Natural killer cell treated with Interleukin-12 subunit alpha and Interleukin-12 subunit beta and Interleukin-15 and Interleukin-18, amount 100 ng/mL, for 72 hours (primary cell): ENCODE data around the gene GLI2. TPM values are rescaled to one million over a fixed set of nuclear protein-coding genes. Genes with fewer than 3 reads are reported as not detected.

ENCODE experiments used
- ATAC-seq, 2 donors: fragments of 150-1000 bp; cut with Tn5 transposase in 1 of 2; sonication (Bioruptor Pico), chemical (Tn5 transposase) in 1 of 2; 2 replicates each; pipeline ENCODE4 v1.10.0; 2021
- DNase-seq: peaks from one replicate; pipeline ENCODE4 v3.0.0; 2022; ENCODE audit warnings: low spot score
- H3K27ac Mint-ChIP-seq, 2 donors: 1 replicate in 1 of 2; 2 replicates in 1 of 2; pipeline ENCODE4 v1.8.0; 2022; ENCODE audit warnings: mixed read lengths in 2 of 2, mild to moderate bottlenecking in 1 of 2, moderate library complexity in 1 of 2
- H3K27me3 Mint-ChIP-seq, 2 donors: 1 replicate in 1 of 2; 2 replicates in 1 of 2; pipeline ENCODE4 v1.8.0; 2022; ENCODE audit warnings: mixed read lengths in 2 of 2
- H3K36me3 Mint-ChIP-seq: one replicate; pipeline ENCODE4 v1.8.0; 2022; ENCODE audit warnings: mixed read lengths
- H3K4me1 Mint-ChIP-seq, 2 donors: 1 replicate in 1 of 2; 2 replicates in 1 of 2; pipeline ENCODE4 v1.8.0; 2022; ENCODE audit warnings: low read depth in 2 of 2, mixed read lengths in 2 of 2, mild to moderate bottlenecking in 1 of 2
- H3K4me3 Mint-ChIP-seq: one replicate; pipeline ENCODE4 v1.8.0; 2022; ENCODE audit warnings: mixed read lengths
- H3K9me3 Mint-ChIP-seq: 2 replicates; pipeline ENCODE4 v1.8.0; 2022; ENCODE audit warnings: mixed read lengths
- total RNA-seq, 2 donors: library from RNA; stranded (reverse); gene quantifications; one replicate each; pipeline ENCODE4 v1.2.3, GENCODE V29; 2022

The GLI2 gene
- total RNA-seq, 2 donors from 2014 or later: 0.38 TPM; not detected in 1

DNA sequence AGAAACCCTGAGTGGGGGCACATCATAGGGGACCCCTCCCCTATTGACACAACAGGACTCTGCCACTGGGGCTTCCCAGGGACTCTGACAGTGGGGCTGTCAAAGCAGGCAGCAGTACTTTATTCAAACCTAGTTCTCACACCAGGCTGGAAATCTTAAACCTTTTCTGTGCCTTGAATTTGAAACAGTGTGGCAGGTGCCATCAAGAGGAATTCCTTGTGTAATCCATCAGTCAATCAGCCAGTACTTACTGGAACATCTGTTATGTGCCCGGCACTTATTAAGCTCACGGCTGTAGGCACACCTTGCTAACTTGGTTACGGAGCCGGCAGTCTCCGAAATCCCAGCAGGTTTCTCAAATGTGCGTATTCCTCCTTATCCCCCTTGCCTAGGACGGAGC, 12.0 kb downstream of the GLI2 start:
- H3K27me3 Mint-ChIP-seq: peaks cover 17 to 24% of the 10 kb centered on the region in 2 donors
- H3K9me3 Mint-ChIP-seq: no peaks in the 10 kb centered on the region
- H3K36me3 Mint-ChIP-seq: no peaks in the 10 kb centered on the region
- ATAC-seq (no peak), DNase-seq (no peak)
- H3K27ac Mint-ChIP-seq: no peak overlapping the region
- no peaks in the 10 kb centered on the region for H3K4me1 Mint-ChIP-seq
- H3K4me3 Mint-ChIP-seq: no peak overlapping the region

DNA sequence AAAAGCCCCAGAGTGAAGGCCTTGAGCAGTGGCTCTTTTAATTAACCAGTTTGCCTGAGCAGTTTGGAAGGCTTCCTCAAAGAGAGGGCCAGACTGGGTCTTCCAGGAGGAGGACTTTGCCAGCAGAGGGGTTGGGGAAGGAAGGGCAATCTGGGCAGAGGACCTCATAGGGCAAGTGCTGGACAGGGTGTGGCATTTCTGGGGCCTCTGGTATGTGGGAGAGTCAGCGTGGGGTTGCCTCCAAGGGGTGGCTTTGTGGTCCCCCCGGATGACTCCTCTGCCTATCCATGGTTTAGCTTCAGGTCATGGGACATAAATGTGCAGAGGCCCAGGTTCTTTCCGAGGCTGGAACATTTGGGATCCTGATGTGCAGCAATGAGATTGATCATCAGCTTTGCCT, 12.6 kb downstream of the GLI2 start:
- no peak for ATAC-seq
- Mint-ChIP-seq H3K4me1 (no peaks in the 10 kb centered on the region), H3K36me3 (no peaks in the 10 kb centered on the region), H3K27me3 (peaks cover 14 to 24% of the 10 kb centered on the region in 2 donors), H3K9me3 (no peaks in the 10 kb centered on the region), H3K4me3 (no peak overlapping the region), H3K27ac (no peak overlapping the region)
- DNase-seq: peak; percentile 51

DNA sequence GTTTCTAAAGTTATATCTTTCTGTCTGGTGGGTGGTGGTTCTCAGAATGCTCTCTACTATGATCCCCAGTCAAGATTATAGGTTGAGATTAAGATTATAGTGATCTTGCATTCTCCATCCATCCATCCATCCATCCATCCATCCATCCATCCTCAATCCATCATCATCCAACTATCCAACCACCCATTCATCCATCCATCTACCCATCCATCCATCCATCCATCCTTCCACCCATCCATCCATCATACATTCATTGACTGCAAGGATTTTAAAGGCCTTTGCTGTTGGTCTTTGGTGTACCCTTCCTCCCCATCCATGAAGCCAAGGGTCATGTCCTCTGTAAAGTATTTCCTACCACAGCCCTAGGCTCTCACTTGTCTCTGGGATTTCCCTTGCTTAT, 13.1 kb downstream of the GLI2 start:
- Mint-ChIP-seq H3K36me3 (no peaks in the 10 kb centered on the region), H3K4me1 (no peaks in the 10 kb centered on the region), H3K27ac (no peak overlapping the region), H3K9me3 (no peaks in the 10 kb centered on the region), H3K4me3 (no peak overlapping the region), H3K27me3 (peaks cover 14 to 22% of the 10 kb centered on the region in 2 donors)
- ATAC-seq (no peak), DNase-seq (no peak)

DNA sequence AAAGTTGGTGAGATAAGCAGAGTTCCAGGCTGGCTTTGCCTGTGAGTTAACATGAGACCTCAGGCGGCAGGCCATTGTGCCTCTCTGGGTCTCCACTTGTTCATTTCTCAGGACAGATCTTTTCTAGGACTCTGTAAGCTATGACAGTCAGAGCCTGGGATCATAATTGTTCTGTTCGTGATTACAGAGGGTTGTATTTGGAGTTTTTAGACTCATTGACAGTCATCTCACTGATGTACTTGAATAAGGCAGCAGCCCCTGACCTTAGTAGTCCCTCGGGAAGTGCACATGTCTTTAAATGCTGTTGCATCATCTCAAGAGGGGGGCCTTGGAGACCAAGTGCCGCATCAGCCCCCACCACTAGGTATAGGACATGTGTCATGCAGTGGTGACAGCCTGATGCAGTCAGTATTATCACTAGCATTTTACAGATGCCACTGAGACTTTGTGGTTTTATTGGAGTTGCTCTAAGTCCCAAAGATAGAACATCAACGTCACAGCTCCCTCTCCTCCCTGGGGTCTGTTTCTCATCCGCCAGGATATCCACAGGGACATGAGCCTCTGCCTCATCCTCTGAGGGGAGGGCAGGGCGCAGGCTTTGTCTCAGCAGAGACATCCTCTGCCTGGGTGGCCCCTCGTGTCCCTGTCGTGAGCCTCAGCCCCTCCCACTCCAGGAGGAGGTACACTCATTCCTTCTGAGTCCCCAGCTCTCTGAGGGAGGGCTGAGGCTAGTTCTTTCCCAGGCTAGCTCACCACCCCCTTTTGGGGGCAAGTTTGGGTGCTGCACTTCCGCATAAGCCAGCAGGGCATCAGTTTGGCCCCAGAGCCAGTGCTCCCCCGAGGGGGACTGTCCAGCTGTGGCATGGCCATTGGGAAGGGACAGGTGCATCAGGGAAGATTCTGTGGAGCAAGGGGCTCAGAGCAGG, 14.1 kb downstream of the GLI2 start:
- H3K9me3 Mint-ChIP-seq: no peaks in the 10 kb centered on the region

DNA sequence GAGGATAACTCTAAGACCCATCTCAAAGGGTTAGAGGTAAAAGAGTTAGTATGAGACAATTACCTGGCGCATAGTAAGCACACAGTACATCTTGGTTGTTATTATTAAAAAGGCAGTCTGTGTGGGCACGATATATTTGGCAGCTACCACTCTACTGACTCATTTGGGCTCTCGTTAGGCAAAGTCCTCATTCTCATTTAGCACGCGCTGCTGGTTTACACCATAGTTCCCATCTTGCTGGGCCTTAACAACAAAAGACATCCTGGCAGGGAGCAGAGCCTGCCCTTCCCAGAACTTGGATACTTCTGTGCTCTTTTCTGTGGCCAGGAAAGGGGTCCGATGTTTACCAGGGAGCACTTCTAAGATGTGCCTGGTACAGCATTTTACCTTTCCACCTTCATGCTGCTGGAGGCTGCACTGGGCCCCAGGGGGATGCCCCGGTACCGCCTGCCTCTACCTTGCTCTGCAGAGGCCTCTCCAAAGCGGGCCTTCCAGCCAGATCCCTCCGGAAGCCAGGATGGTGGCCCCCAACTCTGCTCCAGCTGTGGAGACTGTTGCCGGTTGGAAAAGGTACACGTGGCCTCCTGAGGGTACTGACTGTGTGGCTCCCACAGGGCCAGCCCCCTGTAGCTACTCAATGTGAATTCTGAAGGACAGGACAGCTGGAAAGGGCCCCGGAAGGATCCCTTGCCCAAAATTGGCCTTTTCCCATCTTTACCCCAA, 15.0 kb downstream of the GLI2 start:
- ATAC-seq (peak in 1 of 2 donors; percentile 46), DNase-seq (no peak)
- H3K36me3 Mint-ChIP-seq: no peaks in the 10 kb centered on the region
- peaks cover 3 to 7% of the 10 kb centered on the region in 2 donors for H3K27me3 Mint-ChIP-seq
- no peaks in the 10 kb centered on the region for H3K9me3 Mint-ChIP-seq
- H3K4me1 Mint-ChIP-seq: no peaks in the 10 kb centered on the region
- H3K4me3 Mint-ChIP-seq: no peak overlapping the region
- no peak overlapping the region for H3K27ac Mint-ChIP-seq

More for the DNA sequence above, 14.1 kb downstream of the GLI2 start:
- ATAC-seq (peak in 1 of 2 donors; percentile 20), DNase-seq (no peak)
- no peak overlapping the region for H3K4me3 Mint-ChIP-seq
- peaks cover 7 to 12% of the 10 kb centered on the region in 2 donors for H3K27me3 Mint-ChIP-seq
- H3K4me1 Mint-ChIP-seq: no peaks in the 10 kb centered on the region
- H3K27ac Mint-ChIP-seq: no peak overlapping the region
- H3K36me3 Mint-ChIP-seq: no peaks in the 10 kb centered on the region

DNA sequence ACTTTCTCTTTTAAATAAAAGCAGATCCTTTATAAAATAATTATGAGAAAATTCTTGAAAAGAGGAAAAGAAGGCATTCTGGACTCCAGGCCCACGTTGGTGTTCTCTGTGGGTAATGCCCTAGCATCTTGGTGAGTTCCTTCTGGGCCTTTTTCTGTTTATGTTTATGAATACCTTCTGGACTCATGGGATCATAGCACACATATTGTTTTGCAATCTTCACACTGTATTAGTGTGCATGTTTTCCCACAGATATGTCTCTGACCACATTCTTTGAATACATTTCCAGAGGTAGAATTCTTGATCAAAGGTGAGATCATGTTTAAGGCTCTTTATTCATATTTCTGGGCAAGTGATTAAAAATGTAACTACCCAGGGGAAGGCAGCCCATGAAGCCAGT, 15.9 kb downstream of the GLI2 start:
- no peak overlapping the region for H3K4me3 Mint-ChIP-seq
- no peak for ATAC-seq
- no peaks in the 10 kb centered on the region for H3K36me3 Mint-ChIP-seq
- no peaks in the 10 kb centered on the region for H3K9me3 Mint-ChIP-seq
- H3K27ac Mint-ChIP-seq: no peak overlapping the region
- no peaks in the 10 kb centered on the region for H3K4me1 Mint-ChIP-seq
- DNase-seq: no peak
- peaks cover 0 to 7% of the 10 kb centered on the region in 2 donors for H3K27me3 Mint-ChIP-seq

DNA sequence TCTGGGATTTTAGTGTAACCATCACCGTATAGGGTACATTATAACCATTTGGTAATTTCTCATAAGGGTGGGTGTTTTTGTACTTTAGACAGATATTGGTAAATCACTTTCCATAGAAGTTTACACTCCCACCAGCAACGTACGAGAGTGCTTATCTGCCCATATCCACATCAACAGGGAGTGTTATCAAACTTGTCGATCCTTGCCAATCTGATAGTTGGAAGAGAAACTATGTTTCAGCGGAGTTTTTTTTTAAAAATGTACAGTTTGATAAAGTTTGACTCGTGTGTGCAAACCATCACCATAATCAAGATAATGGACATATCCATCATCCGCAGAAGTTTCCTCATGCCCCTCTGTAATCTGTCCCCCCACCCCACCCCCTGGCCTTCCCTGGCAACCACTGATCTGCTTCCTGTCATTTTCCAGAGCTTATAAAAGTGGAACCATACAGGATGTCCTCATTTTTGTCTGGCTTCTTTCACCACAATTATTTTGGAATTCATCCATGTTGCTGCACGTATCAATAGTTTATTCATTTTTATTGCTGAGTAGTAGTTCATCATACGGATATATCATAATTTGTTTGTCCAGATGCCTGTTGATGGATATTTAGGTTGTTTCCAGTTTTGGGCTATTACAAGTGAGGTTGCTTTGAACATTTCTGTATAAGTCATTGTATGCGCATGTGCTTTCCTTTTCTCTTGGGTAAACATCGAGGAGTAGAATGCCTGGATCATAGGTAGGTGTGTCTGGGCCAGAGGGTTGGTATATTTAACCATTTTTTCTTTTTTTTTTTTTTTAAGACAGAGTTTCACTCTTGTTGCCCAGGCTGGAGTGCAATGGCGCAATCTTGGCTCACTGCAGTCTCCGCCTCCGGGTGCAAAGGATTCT, 18.6 kb downstream of the GLI2 start:
- no peak for DNase-seq
- Mint-ChIP-seq H3K36me3 (no peaks in the 10 kb centered on the region), H3K4me3 (no peak overlapping the region), H3K27ac (no peak overlapping the region), H3K27me3 (peaks cover 7 to 9% of the 10 kb centered on the region in 2 donors), H3K9me3 (no peaks in the 10 kb centered on the region), H3K4me1 (no peaks in the 10 kb centered on the region)
- ATAC-seq: no peak

DNA sequence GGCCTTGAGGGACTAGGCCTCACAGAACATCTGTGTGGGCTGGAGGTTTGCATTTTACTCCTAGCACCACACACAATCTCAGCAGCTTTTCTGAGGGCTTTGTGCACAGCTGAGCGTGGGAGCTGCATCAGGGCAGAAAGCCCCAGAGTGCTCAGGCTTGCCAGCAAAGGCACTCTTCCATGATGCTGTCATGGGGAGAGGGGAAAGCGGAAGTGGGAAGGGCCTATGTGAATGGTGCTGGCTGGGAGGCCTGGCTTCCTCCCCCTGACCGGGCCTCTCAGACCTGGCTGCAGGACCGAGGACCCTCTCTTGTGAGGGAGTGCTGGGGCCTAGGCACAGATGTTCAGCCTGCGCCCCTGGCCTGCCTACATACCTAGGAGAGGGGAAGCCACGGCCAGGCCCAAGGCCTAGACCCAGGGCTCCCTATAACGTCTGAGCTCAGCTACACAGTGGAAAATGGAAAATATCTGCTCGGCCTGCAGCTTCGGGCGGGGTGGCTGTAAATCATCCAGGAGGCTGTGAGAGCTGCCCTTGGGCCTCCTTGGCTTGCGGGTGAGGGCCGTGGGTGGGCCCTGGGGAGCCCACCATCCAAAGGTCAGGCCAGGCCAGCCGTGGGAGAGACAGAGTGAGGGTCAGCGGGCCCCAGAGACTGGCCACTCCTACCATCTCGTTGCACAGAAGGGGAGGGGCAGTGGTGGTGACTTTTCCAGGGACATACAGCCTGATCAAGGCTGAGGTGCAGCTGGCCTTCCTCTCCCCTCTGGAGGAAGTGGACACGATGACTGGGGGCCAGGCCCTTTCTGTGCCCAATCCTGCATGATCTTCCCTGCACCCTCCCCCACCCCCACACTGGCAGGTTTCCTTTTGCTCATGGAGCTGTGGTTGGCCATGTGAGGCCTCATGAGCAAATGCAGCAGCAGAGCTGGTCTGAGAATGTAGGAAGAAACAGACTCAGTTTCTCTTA, 22.8 kb downstream of the GLI2 start:
- no peak overlapping the region for H3K27ac Mint-ChIP-seq
- H3K27me3 Mint-ChIP-seq: peaks cover 7 to 9% of the 10 kb centered on the region in 2 donors
- DNase-seq (peak; percentile 51), ATAC-seq (peak; percentile 21 to 41)
- H3K9me3 Mint-ChIP-seq: no peaks in the 10 kb centered on the region
- H3K4me1 Mint-ChIP-seq: no peaks in the 10 kb centered on the region
- no peak overlapping the region for H3K4me3 Mint-ChIP-seq
- no peaks in the 10 kb centered on the region for H3K36me3 Mint-ChIP-seq

DNA sequence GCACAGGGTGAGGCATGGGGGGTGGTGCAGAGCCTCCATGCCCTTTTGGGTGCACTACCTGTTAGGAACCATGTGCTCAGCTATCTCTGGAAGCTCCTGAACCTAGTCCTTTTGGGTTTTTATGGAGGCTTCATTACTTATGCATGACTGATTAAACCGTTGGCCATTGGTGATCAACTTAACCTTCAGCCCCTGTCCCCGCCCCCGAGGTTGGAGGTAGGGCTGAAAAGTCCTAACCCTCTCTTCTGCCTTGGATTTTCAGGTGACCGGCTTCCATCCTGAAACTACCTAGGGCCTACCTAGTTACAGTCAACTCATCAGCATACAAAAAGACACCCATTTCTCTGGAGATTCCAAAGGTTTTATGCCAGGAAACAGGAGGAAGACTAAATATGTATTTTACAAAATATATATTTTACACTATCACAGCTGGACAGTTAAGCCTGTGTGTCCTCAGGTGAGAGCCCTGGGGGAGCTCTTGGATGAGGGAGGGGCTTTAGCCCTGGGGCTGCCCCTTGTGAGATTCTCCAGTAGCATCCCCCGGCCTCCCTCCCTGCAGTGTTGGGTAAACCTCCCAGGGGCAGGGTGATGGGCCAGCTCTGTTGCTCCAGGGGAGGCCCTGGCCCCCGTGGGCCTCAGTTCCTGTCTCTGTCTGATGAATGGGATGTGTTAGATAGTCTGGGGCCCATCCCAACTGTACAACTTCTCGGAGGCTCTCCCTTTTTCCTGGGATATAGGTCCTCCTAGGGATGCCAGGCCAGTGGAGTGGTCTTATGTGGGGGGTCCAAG, 24.1 kb downstream of the GLI2 start:
- no peaks in the 10 kb centered on the region for H3K36me3 Mint-ChIP-seq
- H3K4me3 Mint-ChIP-seq: no peak overlapping the region
- ATAC-seq (no peak), DNase-seq (peak; percentile 54)
- no peaks in the 10 kb centered on the region for H3K9me3 Mint-ChIP-seq
- H3K4me1 Mint-ChIP-seq: no peaks in the 10 kb centered on the region
- no peak overlapping the region for H3K27ac Mint-ChIP-seq
- peaks cover 7 to 9% of the 10 kb centered on the region in 2 donors for H3K27me3 Mint-ChIP-seq

DNA sequence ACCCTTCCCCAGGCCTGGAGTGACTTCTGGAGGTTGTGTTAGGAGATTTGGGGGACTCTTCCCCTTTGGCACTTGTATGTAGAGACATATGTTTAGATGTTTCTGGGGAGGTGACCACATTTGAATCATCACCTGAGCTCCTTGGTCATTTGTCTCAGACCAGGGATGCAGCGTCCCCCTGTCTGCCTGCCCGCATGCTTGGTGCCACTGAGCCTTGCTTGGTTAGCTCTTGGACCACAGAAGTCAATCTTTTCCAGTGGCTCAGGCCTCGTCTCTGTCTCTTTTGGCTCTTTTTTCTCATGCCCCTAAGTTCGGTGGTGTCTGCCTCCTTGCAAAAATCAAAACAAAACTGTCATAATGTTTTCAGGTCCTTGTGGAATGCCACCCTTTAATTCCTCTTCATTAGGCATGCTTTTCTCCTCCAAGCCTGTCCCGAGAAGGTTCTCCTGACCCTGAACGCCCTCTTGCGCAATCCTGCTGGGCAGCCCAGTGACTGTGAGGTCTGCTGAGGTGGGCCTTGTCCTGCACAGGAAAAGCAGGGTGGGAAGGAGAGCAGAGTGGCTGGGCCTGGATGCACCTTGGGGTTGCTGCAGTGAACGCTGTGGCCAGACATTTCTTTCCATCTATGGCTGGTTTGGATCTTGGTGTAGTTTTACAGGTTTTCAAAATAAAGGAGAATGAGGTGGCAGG, 24.9 kb downstream of the GLI2 start:
- H3K36me3 Mint-ChIP-seq: no peaks in the 10 kb centered on the region
- H3K4me1 Mint-ChIP-seq: no peaks in the 10 kb centered on the region
- no peak overlapping the region for H3K4me3 Mint-ChIP-seq
- H3K27me3 Mint-ChIP-seq: peaks cover 7 to 9% of the 10 kb centered on the region in 2 donors
- no peaks in the 10 kb centered on the region for H3K9me3 Mint-ChIP-seq
- DNase-seq (peak; percentile 20), ATAC-seq (no peak)
- H3K27ac Mint-ChIP-seq: no peak overlapping the region

DNA sequence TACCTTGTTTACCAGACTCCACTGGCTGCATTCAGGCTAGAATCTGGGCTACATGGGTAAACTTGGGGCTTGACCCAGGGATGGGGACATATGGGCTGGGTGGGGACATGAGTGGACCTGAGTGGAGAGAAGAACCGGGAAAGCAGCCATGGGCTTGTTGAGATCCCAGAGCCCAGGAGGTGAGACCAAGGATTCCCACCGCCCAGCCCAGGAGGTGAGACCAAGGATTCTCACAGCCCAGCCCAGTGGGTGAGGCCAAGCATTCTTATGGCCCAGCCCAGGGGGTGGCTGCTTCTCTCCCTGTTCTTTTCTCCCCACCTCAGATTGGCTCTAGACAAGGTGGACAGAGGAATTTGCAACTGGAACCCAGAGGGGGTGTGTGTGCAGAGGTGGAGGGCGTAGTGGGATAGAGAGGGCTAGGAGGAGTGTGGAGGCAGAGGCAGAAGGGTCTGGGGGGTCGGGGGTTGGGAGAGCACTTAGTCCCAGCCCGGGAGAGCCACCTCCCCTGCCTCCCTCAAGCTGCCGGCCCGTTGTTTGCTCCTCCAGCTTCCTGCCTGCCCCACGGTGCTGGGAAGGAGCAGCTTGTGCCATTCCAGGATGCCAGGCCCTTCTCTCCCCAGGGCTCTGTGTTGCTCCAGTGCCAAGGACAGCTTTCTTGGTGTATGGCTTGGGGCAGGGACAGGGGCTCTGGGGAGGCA, 25.6 kb downstream of the GLI2 start:
- Mint-ChIP-seq H3K4me3 (no peak overlapping the region), H3K9me3 (no peaks in the 10 kb centered on the region), H3K36me3 (no peaks in the 10 kb centered on the region), H3K27me3 (peaks cover 7 to 9% of the 10 kb centered on the region in 2 donors), H3K4me1 (no peaks in the 10 kb centered on the region), H3K27ac (no peak overlapping the region)
- peak; percentile 44 for DNase-seq
- no peak for ATAC-seq
